NCI-H526 (cell line): Measurements from ENCODE around the gene PLIN4.
A peak's percentile ranks its signal among the peaks of the same experiment; 100 is the strongest.
"Not testable (repeated sequence)": the region's sequence is repeated elsewhere in the genome, so short reads cannot be mapped to it uniquely, and the experiment has no call there.

Source experiments
- DNase-seq, 2 experiments: peaks; one replicate each; lab custom pipeline; 2025; lab: John Stamatoyannopoulos, UW

The PLIN4 gene

GRCh38 chr19:4548238-4548584 lies 29.9 kb upstream of the PLIN4 start:
- no peak for DNase-seq

- peak in 1 of 2 experiments; percentile 21 for DNase-seq
Observed at GRCh38 chr19:4547303-4548237, 29.3 kb upstream of the PLIN4 start.

GRCh38 chr19:4543842-4544647 lies 25.8 kb upstream of the PLIN4 start:
- no peak for DNase-seq

DNA sequence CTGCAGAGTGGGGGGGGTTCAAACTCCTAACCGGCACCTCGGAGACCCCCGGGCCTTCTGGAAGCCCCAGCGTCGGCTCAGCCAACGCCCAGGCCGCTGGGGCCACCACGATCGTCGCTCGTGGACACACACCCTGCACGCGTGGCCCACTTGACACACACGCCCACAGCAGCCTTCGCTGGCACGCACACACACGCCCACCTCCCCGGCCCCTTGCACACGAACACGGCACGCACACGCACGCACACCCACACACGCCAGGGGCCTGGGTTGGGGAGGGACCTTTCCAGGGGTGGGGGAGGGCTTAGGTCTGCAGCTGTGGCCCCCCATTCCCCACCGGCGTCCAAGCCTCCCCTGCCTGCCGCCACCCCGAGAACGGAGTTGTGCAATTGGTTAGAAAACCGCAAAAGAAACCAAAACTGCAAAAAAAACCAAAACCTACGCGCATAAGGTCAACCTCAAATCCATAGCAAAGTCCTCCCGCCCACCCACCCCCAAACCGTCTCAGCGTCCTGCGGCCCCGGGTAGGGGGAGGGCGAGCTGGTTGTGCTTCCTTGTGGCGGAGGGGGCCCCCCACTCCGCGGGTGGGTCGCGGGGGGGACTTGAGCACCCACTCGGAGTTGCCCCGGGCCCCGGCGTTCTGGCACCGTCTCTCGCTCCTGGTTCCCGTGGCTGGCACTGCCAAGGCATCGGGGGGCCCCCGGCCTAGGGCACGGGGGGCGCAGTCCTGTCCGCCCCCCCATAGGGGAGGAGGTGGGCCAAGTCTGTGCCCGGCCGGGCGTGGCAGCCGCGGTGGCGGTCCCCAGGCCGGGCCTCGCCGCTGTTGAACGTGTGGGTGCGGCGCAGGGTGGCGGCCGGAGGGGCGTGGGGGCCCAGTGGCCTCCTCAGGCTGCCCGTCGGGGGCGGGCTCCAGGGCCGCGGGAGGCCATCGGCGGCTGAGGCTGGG lies 24.9 kb upstream of the PLIN4 start:
- no peak for DNase-seq

DNA sequence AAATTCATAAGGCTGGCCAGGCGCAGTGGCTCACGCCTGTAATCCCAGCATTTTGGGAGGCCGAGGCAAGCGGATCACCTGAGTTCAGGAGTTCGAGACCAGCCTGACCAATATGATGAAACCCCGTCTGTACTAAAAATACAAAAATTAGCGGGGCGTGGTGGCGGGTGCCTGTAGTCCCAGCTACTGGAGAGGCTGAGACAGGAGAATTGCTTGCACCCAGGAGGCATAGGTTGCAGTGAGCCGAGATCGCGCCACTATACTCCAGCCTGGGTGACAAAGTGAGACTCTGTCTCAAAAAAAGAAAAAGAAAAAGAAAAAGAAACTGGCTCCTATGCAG lies 23.5 kb upstream of the PLIN4 start:
- DNase-seq, result not testable (repeated sequence)

- DNase-seq, result no peak
Observed at GRCh38 chr19:4541114-4541805, 23.0 kb upstream of the PLIN4 start.

DNA sequence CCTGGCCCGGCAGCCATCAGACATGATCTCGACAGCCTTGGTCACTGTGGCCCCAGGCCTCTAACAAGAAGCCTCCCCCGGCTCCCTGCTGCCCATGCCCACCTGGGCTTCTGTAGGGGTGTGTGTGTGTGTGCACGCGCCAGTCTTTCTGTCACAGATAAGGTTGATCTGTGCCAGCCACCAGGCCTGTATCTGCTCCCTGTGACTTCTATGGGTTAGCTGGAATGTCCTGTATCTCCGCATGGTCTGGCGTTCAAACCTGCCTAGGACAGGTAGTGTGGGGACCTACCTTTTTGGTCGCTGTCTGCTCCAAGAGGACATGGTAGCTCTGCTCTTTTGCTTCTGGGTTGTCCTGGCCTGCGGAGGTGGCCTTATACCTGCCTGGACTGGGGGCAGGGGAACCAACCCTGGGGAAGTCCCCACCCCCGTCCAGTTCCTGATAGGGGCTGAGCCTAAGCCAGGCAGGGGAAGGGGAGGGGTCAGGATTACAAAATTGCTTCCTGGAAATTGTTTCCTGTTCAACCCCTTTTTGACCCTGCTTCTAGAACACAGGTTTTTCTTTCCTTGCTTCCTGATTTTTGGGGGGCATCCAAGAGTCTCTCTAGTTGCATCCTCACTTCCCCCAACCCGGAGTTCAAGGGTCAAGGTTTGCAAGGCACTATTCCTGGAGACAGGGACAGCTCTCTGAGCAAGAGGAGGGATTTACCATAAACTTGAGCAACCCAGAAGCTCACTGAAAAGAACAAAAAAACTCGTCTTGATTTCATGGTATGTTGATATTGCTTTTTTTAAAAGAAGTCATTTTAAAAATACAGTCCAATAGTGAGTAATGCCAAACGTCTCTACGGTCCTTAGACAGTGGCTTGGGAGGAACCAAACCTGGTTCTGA lies 21.7 kb upstream of the PLIN4 start, which contains the start of gene LRG1:
Gene LRG1, minus strand, starts transcription at position 344 of the 889 bp plus-strand sequence. Its CDS starts 23 bp downstream, at position 321.
- DNase-seq, result no peak

DNA sequence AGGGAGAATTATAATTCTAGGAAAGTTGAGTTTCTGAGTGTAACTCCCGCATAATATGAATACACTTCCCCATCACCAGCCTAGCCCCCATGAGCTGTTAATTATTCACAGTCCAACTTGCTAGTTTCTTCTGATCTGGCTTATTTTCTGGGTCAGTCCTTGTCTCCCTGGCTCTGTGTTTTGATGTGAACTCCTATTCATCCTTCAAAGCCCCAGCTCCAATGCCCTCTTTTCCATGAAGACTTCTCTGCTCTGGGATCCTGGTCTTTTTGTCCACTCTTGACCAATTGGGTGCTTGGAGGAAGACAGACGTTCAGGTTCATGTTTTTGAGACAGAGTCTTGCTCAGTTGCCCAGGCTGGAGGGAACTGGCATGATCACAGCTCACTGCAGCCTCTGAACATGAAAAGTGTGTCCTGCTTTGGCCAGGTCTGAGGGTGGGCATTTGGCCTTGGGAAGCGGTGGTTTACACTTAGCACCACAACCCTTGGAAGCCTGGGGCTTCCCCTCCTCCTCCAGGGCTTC lies 20.9 kb upstream of the PLIN4 start:
- DNase-seq, result no peak

DNA sequence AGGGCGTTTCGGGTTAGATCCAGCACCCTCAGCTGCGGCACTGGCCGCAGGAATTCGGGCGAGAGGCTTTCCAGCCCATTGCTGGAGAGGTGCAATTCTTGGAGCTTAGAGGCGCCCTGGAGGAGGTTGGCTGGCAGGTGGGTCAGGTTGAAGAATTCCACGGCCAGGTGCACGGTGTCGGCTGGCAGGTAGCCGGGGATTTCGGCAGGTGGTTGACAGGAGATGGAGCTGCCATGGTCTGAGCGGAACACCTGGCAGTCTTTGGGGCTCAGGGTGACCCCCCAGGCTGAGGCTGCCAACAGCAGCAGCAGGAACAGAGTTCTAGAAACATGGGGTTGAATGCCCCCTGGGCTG lies 20.3 kb upstream of the PLIN4 start:
- DNase-seq, result peak in 1 of 2 experiments; percentile 8

GRCh38 chr19:4537953-4538600 lies 19.8 kb upstream of the PLIN4 start:
- DNase-seq, result no peak

GRCh38 chr19:4536798-4537197 lies 18.5 kb upstream of the PLIN4 start:
- peak; percentile 75 to 82 for DNase-seq

DNA sequence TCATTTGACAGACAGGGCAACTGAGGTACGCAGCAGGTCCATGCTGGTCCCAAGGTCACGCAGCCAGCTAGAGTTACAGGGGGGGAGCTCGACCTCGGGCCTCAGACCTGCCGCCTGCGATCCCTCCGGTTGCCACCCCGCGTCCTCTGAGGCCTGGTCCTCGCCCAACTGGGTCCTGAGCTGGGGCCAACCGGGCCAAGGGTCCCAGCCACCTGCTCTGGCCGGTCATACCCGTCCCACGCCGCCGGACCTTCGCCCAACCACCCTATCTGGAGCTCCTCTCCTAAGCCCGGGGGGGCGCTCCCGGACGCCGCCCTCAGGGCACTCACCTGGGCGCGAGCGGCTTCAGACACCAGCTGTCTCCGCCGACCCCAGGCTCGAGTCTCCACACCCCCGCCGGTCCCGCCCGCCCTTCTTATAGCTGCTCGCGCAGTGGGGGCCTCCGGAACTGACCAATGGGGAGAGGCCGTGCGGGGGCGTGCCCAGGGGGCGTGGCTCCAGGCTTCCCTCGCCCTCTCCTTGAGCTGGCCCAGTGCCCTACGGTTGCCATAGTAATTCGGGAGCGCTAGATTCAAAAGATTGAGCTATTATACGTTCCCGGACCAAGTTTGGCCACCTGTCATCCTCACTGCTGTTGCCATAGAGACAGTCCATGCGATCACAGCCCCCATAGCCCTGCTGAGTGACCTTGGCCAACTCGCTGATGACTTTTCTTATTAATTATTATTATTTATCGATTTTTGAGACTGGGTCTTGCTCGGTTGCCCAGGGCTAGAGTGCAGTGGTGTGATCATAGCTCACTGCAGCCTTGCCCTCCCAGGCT lies 16.8 kb upstream of the PLIN4 start, which contains the start of gene PLIN5:
Gene PLIN5, minus strand, starts transcription at position 389 of the 823 bp plus-strand sequence. CDS start 1,150 bp downstream, outside the sequence.
- DNase-seq, result peak; percentile 26 to 77

- no peak for DNase-seq
Observed at GRCh38 chr19:4533835-4534424, 15.6 kb upstream of the PLIN4 start.

- no peak for DNase-seq
Observed at GRCh38 chr19:4533334-4533733, 15.0 kb upstream of the PLIN4 start.

DNA sequence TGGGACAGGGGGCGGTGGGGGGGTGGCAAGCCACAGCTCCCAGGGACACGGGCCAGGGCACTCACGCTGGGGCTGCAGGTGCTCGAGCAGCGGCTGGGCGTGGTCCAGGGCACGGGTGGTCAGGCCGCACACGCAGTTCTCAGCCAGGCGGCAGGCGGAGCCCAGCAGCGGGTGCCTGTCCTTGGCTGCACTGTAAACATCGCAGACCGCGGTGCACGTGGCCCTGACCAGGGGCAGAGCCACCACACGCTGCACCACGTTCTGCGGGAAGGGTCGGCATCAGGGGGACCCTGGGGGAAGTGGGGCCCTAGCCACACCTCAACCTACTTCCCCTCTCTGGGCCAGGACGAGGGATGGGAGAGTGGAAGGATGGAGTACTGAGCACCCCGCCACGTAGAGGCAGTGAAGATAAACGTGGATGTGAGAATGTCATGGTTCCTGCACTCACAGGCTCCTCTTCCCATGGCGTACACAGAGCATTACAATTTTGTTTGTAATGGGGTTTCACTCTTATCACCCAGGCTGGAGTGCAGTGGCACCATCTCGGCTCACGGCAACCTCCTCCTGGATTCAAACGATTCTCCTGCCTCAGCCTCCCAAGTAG lies 13.4 kb upstream of the PLIN4 start:
- DNase-seq, result no peak

DNA sequence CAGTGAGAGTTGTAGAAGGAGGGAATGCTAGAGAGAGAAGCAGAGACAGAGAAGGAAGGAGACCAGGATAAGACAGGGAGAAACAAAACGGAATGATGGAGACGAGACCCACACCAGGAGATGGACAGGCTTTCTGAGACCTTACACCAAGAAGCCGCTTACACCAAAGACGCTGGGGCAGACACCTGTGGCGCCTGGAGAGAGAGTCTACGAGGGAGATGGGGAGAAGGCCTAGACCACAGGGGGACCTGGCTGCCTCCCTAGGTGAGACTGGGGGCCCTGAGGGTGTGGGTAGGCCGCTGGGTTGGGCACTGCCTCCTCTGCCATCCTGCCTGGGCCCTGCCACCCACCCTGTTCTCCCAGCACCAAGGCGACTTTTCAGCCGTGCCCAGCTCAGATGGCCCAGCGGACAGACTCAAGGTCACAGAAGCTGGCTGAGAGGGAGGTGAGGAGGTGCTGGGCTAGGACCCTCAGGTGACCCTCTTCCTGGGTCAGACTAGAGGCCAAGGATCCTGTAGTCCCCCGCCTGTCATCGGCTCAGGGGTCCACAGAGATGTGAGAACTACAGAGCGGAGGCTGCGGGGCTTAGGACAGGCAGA lies 11.7 kb upstream of the PLIN4 start:
- no peak for DNase-seq

GRCh38 chr19:4528843-4529242 lies 10.6 kb upstream of the PLIN4 start:
- no peak for DNase-seq
